ENCODE measurements around the gene TNC. TPM values are rescaled to one million over a fixed set of nuclear protein-coding genes. Genes with fewer than 3 reads are reported as not detected.

Gene TNC
- total RNA-seq, 6 experiments from 2014 or later, result 1.7 to 9.3 (median 4.0) TPM

GRCh38 chr9:115086461-115086860 is 31.5 kb downstream of the TNC start:
- no peak overlapping the region for H3K27ac ChIP-seq
- H3K36me3 ChIP-seq, result no peaks in the 10 kb centered on the region
- TF ChIP-seq CTCF (IDR thresholded peaks at IDR 0.05) (no peak), POLR2A (IDR thresholded peaks at IDR 0.05) (no peak)
- no peaks in the 10 kb centered on the region for H3K4me1 ChIP-seq
- H3K27me3 ChIP-seq, result no peaks in the 10 kb centered on the region
- intact Hi-C loops (cut with DNase I), result no loop called here
- no peak for DNase-seq
- no peaks in the 10 kb centered on the region for H3K9me3 ChIP-seq
- ATAC-seq, result no peak
- WGBS (ENCODE audit: insufficient coverage, low coverage, low lambda C conversion rate, missing lambda C conversion rate), result 97% methylated on average over 5 of the region's 19 CpGs
- no peak overlapping the region for H3K4me3 ChIP-seq

DNA sequence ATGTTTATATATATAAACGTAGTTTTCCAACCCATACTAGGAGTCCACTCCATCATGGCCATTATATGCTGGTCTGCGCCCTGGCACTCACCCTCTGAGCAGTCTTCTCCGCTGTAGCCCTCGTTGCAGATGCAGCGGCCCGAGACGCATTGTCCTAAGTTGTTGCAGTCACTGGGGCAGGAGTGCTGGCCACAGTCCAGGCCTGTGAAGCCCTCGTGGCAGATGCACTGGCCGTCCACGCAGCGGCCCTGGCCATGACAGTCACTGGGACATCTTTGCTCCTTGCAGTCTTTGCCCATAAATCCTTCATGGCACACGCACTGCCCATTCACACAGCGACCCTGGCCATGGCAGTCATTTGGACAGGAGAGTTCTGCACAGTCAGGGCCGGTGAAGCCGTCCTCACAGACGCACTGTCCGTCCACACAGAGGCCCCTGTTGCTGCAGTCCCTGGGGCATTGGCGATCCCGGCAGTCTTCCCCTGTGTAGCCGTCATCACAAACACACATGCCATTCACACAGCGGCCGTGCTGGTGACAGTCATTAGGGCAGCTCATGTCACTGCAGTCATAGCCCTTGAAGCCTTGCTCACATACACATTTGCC is 32.1 kb downstream of the TNC start:
- no peak overlapping the region for H3K27ac ChIP-seq
- H3K9me3 ChIP-seq, result no peaks in the 10 kb centered on the region
- 95% methylated on average over 8 of the region's 22 CpGs for WGBS (ENCODE audit: insufficient coverage, low coverage, low lambda C conversion rate, missing lambda C conversion rate)
- DNase-seq, result no peak
- H3K27me3 ChIP-seq, result no peaks in the 10 kb centered on the region
- H3K4me1 ChIP-seq, result no peaks in the 10 kb centered on the region
- no peak for ATAC-seq
- H3K36me3 ChIP-seq, result no peaks in the 10 kb centered on the region
- no peak overlapping the region for H3K4me3 ChIP-seq
- intact Hi-C loops (cut with DNase I), result no loop called here
- TF ChIP-seq CTCF (IDR thresholded peaks at IDR 0.05) (no peak), POLR2A (IDR thresholded peaks at IDR 0.05) (no peak)

- ATAC-seq (no peak), DNase-seq (no peak)
- Histone ChIP-seq H3K36me3 (no peaks in the 10 kb centered on the region), H3K27ac (no peak overlapping the region), H3K4me1 (peaks cover 0 to 6% (median 0%) of the 10 kb centered on the region in 4 donors), H3K27me3 (no peaks in the 10 kb centered on the region), H3K4me3 (no peak overlapping the region), H3K9me3 (no peaks in the 10 kb centered on the region)
- TF ChIP-seq CTCF (IDR thresholded peaks at IDR 0.05) (no peak), POLR2A (IDR thresholded peaks at IDR 0.05) (no peak)
- WGBS (ENCODE audit: insufficient coverage, low coverage, low lambda C conversion rate, missing lambda C conversion rate), result 77% methylated on average over 2 of the region's 3 CpGs
- intact Hi-C loops (cut with DNase I), result no loop called here
These were observed 33.2 kb downstream of the TNC start for GRCh38 chr9:115084709-115085108.

DNA sequence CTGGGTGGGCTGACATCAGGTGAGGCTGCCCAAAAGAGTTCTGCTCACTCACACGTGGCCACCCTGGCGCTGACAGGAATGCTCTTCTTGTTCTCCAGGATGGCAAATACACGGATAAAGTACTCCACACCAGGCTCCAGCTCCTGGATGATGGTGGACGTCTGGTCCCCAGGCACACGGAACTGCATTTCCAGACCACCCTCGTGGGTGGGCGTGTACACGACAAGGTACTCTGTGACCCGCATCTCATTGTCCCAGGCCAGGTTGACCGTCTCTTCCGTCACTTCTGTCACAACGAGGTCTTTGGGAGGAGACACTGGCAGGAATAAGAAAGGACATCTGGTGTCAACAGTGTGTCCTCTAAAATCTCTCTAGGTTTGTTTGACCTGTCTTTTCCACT is 33.8 kb downstream of the TNC start:
- no peak for TF ChIP-seq CTCF (IDR thresholded peaks at IDR 0.05)
- TF ChIP-seq POLR2A (IDR thresholded peaks at IDR 0.05), result no peak
- Histone ChIP-seq H3K4me1 (peaks cover 0 to 9% (median 0%) of the 10 kb centered on the region in 4 donors), H3K27ac (no peak overlapping the region), H3K4me3 (no peak overlapping the region), H3K9me3 (no peaks in the 10 kb centered on the region), H3K27me3 (no peaks in the 10 kb centered on the region), H3K36me3 (no peaks in the 10 kb centered on the region)
- intact Hi-C loops (cut with DNase I), result no loop called here
- DNase-seq (no peak), ATAC-seq (no peak)
- WGBS (ENCODE audit: insufficient coverage, low coverage, low lambda C conversion rate, missing lambda C conversion rate), result 80% methylated on average over 5 of the region's 12 CpGs

All from right lobe of liver (tissue), 6 donors.